ENCODE data around the gene TMEM94.
A peak's percentile ranks its signal among the peaks of the same experiment; 100 is the strongest.
"Not testable (repeated sequence)": the region's sequence is repeated elsewhere in the genome, so short reads cannot be mapped to it uniquely, and the experiment has no call there.

Gene TMEM94

GRCh38 chr17:75512926-75513640, 56.6 kb downstream of the TMEM94 start:
- DNase-seq: no peak

DNA sequence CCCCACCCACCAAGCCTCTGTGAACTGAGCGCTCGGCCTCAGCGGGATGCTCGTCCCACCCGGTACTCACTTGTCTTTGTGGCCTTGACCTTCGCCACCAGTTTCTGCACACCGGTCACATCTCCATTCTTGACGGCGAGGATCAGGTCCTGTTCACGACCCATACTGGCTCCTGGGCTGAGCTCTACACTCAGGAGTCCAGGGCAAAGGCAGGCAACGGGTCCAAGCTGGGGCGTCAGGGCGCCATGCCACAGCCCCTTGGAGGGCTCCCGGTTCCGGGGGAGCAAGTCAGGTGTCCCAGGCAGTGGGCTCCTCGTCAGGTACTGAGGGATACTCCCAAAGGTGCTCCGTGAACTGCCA, 57.2 kb downstream of the TMEM94 start:
- DNase-seq: no peak

- DNase-seq: no peak
Measured at GRCh38 chr17:75514299-75514918, 58.0 kb downstream of the TMEM94 start.

DNA sequence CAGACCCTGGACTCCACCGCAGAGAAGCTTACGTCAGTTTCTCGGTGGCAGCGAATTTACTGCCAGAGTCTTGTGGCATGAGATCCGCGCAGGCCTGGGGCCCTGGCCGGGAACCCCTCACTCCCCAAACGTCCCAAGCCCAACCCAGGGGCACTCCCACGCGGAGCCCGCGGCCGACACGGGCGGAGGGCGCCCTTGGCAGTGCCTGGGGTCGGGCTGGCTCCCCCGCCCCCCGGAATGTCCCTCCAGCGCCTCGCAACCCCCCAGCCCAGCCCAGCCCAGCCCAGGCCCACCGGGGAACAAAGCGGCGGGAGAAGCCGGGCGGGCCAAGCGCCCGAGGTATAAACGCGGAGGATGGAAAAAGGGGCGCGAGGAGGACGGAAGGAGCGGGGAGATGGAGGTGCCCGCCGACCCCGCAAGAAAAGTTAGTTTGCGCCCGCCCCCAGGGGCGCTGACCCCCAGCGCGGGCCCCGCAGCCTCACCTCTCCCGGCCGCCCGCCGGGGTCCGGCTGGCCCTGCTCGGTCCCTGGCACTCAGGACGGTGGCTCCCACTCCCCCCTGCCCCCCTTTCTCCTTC, 58.6 kb downstream of the TMEM94 start:
- no peak for DNase-seq

GRCh38 chr17:75515496-75516254, 59.2 kb downstream of the TMEM94 start, which contains the start of gene CASKIN2:
CASKIN2 (minus strand) TSS chr17:75515537; CDS start chr17:75513804, 1,733 bp downstream.
- DNase-seq: peak; percentile 93

DNA sequence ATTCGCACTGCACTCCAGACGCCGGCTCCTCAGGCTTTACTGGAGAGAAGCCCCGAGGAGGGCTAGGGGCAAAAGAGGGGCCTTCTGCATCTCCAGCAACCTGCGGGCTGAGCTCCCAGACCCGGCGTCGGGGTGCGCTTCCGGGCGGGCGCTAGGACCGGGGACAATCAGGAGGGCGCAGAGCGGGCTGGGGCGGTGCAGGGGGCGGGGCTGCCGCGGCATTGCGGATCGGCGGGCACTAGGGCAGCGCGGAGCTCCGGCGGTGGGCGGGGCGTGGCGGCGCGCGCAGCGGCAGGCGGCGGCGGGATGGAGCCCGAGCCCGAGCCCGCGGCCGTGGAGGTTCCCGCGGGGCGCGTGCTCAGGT, 59.8 kb downstream of the TMEM94 start, which contains the start of gene TSEN54:
TSS of gene TSEN54 (plus strand) at position 274 of the 364 bp plus-strand sequence. CDS start at position 307, 33 bp downstream.
- peak; percentile 90 for DNase-seq

DNA sequence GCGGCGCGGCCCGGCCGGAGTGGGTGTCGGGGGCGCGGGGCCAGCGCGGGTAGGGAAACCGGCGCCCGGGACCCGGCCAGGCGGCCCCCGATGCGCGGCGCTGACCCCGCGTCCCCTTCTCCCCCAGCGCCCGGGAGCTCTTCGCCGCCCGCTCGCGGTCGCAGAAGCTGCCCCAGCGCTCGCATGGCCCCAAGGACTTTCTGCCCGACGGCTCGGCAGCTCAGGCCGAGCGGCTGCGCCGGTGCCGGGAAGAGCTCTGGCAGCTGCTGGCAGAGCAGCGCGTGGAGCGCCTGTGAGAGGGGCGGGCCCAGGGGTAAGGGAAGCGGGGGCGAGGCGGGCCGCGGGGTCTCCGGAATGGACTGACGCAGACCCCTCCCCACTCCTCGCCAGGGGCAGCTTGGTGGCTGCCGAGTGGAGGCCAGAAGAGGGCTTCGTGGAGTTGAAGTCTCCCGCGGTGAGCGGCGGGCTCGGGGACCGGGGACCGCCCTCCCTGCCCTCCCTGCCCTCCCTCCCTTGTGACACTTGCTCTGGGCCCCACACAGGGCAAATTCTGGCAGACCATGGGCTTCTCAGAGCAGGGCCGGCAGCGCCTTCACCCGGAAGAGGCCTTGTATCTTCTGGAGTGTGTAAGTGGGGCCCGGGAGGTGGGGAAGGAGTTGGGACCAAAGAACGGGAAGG, 60.3 kb downstream of the TMEM94 start:
- no peak for DNase-seq

DNA sequence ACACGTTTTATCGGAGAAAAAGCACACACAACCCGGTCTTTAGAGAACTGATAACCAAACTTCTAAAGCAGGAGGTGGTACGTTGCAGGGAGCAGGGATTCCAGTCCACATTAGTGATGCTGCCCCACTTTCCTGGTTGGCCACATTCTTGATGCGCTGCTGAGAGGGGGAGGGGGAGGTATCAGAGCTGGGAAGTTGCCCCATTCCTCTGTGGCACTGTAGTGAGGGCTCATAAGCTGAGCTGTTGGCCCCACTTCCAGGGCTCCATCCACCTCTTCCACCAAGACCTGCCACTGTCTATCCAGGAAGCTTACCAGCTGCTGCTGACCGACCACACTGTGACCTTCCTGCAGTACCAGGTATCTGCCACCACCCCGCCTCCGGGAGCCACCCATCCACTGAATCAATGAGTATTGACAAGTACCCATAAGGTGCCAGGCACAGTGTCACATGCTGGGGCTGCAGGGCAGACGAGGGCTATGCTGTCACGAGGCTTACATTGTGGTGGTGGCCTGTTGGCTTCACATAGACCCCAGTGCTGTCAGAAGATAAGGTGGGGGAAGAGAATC, 60.9 kb downstream of the TMEM94 start:
- no peak for DNase-seq

- no peak for DNase-seq
Measured at GRCh38 chr17:75518201-75518600, 61.8 kb downstream of the TMEM94 start.

- DNase-seq: no peak
Measured at GRCh38 chr17:75518983-75519537, 62.6 kb downstream of the TMEM94 start.

- DNase-seq: not testable (repeated sequence)
Measured at GRCh38 chr17:75520413-75520812, 64.0 kb downstream of the TMEM94 start.

GRCh38 chr17:75521290-75521689, 64.9 kb downstream of the TMEM94 start:
- DNase-seq: no peak

DNA sequence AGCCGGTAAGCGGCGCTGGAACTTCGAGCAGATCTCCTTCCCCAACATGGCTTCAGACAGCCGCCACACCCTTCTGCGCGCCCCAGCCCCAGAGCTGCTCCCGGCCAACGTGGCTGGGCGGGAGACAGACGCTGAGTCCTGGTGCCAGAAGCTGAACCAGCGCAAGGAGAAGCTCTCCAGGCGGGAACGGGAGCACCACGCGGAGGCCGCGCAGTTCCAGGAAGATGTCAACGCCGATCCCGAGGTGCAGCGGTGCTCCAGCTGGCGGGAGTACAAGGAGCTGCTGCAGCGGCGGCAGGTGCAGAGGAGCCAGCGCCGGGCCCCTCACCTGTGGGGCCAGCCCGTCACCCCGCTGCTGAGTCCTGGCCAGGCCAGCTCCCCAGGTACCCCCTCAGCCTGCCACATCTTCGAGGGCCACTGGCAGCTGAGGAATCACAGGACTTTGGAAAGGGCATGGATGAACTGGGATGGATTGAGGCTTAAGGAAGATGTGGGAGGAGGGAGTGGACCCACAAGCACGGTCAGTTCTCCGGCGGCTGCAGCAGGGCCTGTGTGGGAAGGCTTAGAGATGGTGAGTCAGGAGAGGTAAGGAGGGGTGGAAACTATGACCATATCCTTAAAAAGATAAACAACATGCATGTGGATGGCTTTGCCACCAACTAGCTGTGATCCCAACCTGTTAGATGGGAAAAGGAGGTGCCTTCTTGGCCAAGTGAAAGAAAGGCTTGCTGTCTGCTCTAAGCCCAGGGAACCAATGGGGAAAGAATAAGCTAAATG, 65.7 kb downstream of the TMEM94 start:
- no peak for DNase-seq

GRCh38 chr17:75523647-75524046, 67.2 kb downstream of the TMEM94 start:
- no peak for DNase-seq

DNA sequence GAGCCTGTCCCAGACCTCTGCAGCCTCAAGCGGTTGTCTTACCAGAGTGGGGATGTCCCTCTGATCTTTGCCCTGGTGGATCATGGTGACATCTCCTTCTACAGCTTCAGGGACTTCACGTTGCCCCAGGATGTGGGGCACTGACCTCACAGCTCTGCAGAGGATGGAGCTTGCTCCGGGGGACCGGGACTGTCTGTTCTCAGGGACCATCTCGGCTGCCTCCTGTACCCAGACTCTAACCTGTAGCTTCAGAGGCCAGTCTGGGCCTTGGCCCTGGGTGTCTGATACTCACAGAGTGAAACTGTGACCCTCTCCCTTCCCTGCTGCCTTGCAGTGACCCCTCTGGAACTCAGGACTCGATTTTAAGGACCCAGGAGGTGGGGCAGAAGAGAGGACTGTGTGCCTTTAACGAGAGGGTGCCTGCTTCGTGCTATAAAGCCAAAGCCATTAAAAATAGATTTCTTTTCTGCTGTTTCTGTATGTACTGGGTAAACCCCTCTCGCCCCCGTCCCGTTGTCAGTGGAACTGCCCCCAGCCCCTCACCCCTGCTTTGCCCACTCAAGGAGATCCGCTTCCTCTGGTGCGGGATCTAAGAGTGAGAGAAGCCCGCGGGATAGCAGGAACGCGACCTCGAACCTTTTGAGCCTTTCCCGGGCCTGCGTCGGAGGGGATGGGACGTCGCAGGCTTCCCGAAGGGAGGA, 68.0 kb downstream of the TMEM94 start:
- no peak for DNase-seq

DNA sequence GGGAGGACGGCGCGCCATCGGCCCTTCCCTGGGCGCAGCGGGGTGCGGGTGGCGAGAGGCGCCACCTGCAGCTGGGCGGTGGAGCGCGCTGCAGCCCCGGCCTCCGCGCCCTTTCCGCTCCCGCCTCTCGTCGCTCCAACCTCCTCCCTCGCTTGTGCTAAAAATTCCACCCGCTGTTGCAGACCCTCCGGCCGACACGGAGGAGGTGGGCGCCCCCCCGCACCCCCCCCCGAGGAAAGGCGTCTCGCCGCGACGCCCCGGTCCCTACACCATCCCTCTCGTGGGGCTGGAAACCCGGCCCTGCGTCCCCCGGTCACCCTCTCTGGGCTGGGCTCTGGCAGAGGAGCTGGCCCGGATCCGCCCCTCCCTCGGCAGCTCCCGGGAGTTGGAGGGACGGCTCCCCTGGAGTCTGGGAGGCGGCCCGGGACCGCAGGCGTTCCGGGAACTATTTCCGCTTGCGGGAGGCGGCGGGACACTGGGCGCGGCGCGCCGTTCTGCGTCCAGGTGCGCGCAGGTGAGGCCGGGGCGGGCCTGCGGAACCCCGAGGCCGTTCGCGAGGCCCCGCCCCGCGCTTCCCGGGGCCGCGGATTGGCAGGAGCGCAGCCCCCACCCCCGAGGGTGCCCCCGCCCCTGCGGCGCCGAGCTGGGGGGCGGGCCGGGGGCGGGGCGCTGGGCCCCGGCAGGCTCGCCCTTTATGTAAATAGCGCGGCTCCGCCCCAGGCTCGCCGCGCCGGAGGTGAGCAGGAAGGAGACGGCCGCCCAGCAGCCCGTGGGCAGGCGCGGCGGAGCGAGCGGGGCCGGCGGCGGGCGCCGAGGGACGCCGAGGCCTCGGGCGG, 68.8 kb downstream of the TMEM94 start, which contains the start of gene LLGL2:
TSS of gene LLGL2 (plus strand) at position 728 of the 836 bp plus-strand sequence. CDS start 17,730 bp downstream, outside the sequence.
- DNase-seq: peak; percentile 39

GRCh38 chr17:75525806-75526554, 69.5 kb downstream of the TMEM94 start:
- no peak for DNase-seq

- DNase-seq: no peak
Measured at GRCh38 chr17:75526555-75527270, 70.3 kb downstream of the TMEM94 start.

Measured in fibroblast of skin of scalp (primary cell).